BE2C (cell line): ENCODE data around the gene ZFYVE21.

Source experiments
- DNase-seq: peaks from one replicate; pipeline ENCODE4 v3.0.0-alpha.2; 2020
- H3K27me3 ChIP-seq: fragments of 250-450 bp; sonication (Bioruptor Pico); 2 replicates; pipeline ENCODE4 v1.5.1; 2020; ENCODE audit warnings: mild to moderate bottlenecking
- H3K36me3 ChIP-seq: fragments of 250-450 bp; sonication (Bioruptor Pico); 2 replicates; pipeline ENCODE4 v1.5.1; 2020; ENCODE audit warnings: mild to moderate bottlenecking
- H3K4me1 ChIP-seq: fragments of 250-450 bp; sonication (Bioruptor Pico); 2 replicates; pipeline ENCODE4 v1.5.1; 2020
- H3K4me3 ChIP-seq: 2 replicates; pipeline ENCODE4 v1.5.1; 2011; ENCODE audit warnings: low read depth, low read length
- H3K9me3 ChIP-seq: fragments of 250-450 bp; sonication (Bioruptor Pico); 2 replicates; pipeline ENCODE4 v1.5.1; 2020
- CTCF ChIP-seq: IDR thresholded peaks from 2 replicates; pipeline ENCODE4 v1.5.1; 2012; ENCODE audit warnings: mild to moderate bottlenecking, low read depth, low read length

ZFYVE21 gene

GRCh38 chr14:103685276-103686211 is 30.1 kb upstream of the ZFYVE21 start:
- H3K36me3 ChIP-seq: peaks cover 78% of the 10 kb centered on the region
- H3K4me1 ChIP-seq: no peaks in the 10 kb centered on the region
- DNase-seq: no peak
- TF ChIP-seq CTCF: no peak
- H3K9me3 ChIP-seq: no peaks in the 10 kb centered on the region
- H3K4me3 ChIP-seq: no peak overlapping the region
- no peaks in the 10 kb centered on the region for H3K27me3 ChIP-seq

GRCh38 chr14:103686831-103687485 is 28.7 kb upstream of the ZFYVE21 start:
- Histone ChIP-seq H3K36me3 (peaks cover 65% of the 10 kb centered on the region), H3K4me1 (no peaks in the 10 kb centered on the region), H3K27me3 (no peaks in the 10 kb centered on the region), H3K4me3 (no peak overlapping the region), H3K9me3 (no peaks in the 10 kb centered on the region)
- no peak for DNase-seq
- no peak for TF ChIP-seq CTCF

DNA sequence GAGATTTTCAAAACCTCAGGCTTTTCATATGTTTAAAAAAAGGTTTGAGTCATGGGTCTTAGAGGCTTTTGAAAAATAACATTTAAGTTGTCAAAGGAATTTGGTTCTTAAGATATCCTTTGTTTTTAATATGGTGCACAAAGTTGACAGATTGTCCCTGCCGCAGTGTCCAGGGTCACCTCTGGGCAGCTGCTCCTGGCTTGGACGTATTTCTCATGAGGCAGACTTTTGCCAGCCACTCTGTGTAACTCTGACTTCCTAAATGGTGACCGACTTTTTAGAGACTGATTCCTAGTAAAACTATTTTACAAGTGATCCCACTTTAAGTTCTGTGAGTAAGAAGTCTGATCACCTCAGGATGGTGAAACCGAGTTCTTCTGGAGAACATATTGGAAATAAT is 27.9 kb upstream of the ZFYVE21 start:
- no peak for DNase-seq
- Histone ChIP-seq H3K9me3 (no peaks in the 10 kb centered on the region), H3K4me3 (no peak overlapping the region), H3K4me1 (no peaks in the 10 kb centered on the region), H3K27me3 (no peaks in the 10 kb centered on the region), H3K36me3 (peaks cover 65% of the 10 kb centered on the region)
- TF ChIP-seq CTCF: no peak

- no peaks in the 10 kb centered on the region for H3K9me3 ChIP-seq
- TF ChIP-seq CTCF: no peak
- H3K36me3 ChIP-seq: peaks cover 65% of the 10 kb centered on the region
- no peaks in the 10 kb centered on the region for H3K4me1 ChIP-seq
- H3K27me3 ChIP-seq: no peaks in the 10 kb centered on the region
- H3K4me3 ChIP-seq: no peak overlapping the region
- no peak for DNase-seq
These were observed 27.2 kb upstream of the ZFYVE21 start for GRCh38 chr14:103688441-103688840.

DNA sequence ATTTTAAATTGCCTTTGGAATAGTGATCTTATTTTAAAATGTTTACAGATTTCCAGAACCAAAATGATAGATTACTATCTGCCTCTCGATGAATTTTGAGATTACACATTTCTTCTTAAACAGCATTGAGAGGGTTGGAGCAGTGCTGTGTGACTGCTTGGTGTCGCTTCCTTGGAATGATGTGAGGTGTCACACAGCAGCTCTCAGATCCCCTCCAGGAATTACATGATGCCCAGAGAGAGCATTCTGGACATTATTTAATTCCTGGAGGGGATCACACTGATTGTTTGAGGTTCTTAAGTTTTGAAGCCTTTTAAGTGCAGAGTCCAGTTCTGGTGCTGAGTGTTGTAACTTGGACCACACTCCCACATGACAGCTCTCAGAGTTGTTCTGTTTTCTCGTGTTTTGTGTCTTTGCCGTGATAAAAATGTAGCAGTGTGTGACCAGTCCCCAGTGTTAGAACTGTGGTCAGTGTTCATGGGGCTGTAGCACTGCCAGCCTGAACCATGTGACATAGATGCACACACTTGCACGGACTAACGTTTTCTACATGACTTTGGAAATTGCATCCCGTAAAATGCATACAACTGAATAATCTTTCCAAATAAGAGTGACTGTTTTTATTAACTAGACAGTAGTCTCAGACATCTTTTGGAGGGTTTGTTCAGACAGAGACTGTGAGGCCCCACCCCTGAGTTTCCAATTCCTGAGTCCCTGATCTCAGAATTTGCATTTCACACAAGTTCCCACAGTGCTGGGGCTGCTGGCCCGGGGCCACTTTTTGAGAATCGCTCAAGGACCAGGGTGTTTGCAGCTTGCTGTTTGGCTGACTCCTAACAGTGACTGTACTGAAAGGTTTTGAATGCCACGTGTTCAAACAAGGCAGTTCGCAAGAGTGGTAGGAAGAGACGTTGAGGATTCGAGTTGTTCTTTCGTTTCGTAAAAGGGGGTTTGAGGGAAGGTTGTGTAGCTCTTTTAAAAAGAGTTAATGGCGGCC is 26.4 kb upstream of the ZFYVE21 start:
- H3K27me3 ChIP-seq: no peaks in the 10 kb centered on the region
- no peak for TF ChIP-seq CTCF
- no peaks in the 10 kb centered on the region for H3K9me3 ChIP-seq
- peaks cover 66% of the 10 kb centered on the region for H3K36me3 ChIP-seq
- H3K4me1 ChIP-seq: no peaks in the 10 kb centered on the region
- H3K4me3 ChIP-seq: no peak overlapping the region
- no peak for DNase-seq
